Stomach (tissue), 4 donors: ENCODE results near the gene WNT5B.

Source experiments
- CTCF ChIP-seq, 7 experiments: fragments of 450-650 bp in 4 of 7; fragments of 200-600 bp in 3 of 7; sonication (generic) in 3 of 7; IDR thresholded peaks; one replicate each; pipeline ENCODE4 v1.5.1; 2016 to 2019; ENCODE audit warnings: antibody characterized with exemption in 7 of 7, control low read depth in 2 of 7, mild to moderate bottlenecking in 1 of 7
- POLR2A ChIP-seq, 4 donors: fragments of 450-650 bp; IDR thresholded peaks; one replicate each; pipeline ENCODE4 v1.6.1; 2016; ENCODE audit warnings: antibody characterized with exemption in 4 of 4, control low read depth in 2 of 4, mild to moderate bottlenecking in 1 of 4, moderate library complexity in 1 of 4

GRCh38 chr12:1630133-1630826 lies 1.2 kb downstream of the WNT5B start:
- no peak for TF ChIP-seq CTCF (IDR thresholded peaks at IDR 0.05)
- no peak for TF ChIP-seq POLR2A (IDR thresholded peaks at IDR 0.05)
